IMR-90 (cell line): ENCODE results near the gene PILRA. TPM values are rescaled to one million over a fixed set of nuclear protein-coding genes. Genes with fewer than 3 reads are reported as not detected.

Experiments
- ATAC-seq: fragments of 200-7000 bp; cut with Tn5 transposase; 2 replicates; pipeline ENCODE4 v1.9.1; 2020; ENCODE audit warnings: low read depth, mild to moderate bottlenecking, moderate library complexity
- BruUV-seq: library from RNA; stranded (reverse); fragments of 400-500 nt; replicated peaks from 2 replicates; lab custom pipeline; 2021; lab: Mats Ljungman, UMichigan
- CTCF ChIA-PET: fragments of 300-600 bp; formaldehyde crosslinking; extraction: SDS; loops from one replicate; lab custom pipeline; 2021; ENCODE audit warnings: antibody characterized with exemption; lab: Yijun Ruan, JAX
- POLR2A ChIA-PET: fragments of 300-600 bp; sonication (Branson Sonifier 250); formaldehyde crosslinking; loops from one replicate; lab custom pipeline; 2022; ENCODE audit warnings: antibody characterized with exemption; ENCODE audit not compliant: unreplicated experiment; lab: Charles Lee
- DNase-seq: peaks from one replicate; pipeline ENCODE4 v3.0.0; 2013
- H2AFZ ChIP-seq: replicated peaks from 2 replicates; pipeline ENCODE3; 2013; ENCODE audit warnings: low read length, mild to moderate bottlenecking; ENCODE audit not compliant: poor library complexity
- H2AK5ac ChIP-seq: 2 replicates; pipeline ENCODE4 v1.6.1; 2013; ENCODE audit warnings: low read depth, low read length, inconsistent platforms
- H2AK9ac ChIP-seq: replicated peaks from 2 replicates; pipeline ENCODE3; 2013; ENCODE audit warnings: mild to moderate bottlenecking, low read depth, low read length, moderate library complexity; ENCODE audit not compliant: poor library complexity
- H2BK120ac ChIP-seq: 2 replicates; pipeline ENCODE4 v1.6.1; 2013; ENCODE audit warnings: low read depth, low read length, inconsistent platforms
- H2BK15ac ChIP-seq: 3 replicates; pipeline ENCODE4 v1.6.1; 2013; ENCODE audit warnings: low read depth, low read length, inconsistent platforms
- H2BK20ac ChIP-seq: 2 replicates; pipeline ENCODE4 v1.6.1; 2013; ENCODE audit warnings: low read depth, mild to moderate bottlenecking, inconsistent platforms, low read length, moderate library complexity
- H2BK5ac ChIP-seq: 2 replicates; pipeline ENCODE4 v1.6.1; 2013; ENCODE audit warnings: mild to moderate bottlenecking, low read depth, low read length, inconsistent platforms; ENCODE audit not compliant: poor library complexity, severe bottlenecking
- H3K14ac ChIP-seq: replicated peaks from 2 replicates; pipeline ENCODE4 v1.6.1; 2013; ENCODE audit warnings: low read depth, low read length, inconsistent platforms
- H3K18ac ChIP-seq: 2 replicates; pipeline ENCODE4 v1.6.1; 2013; ENCODE audit warnings: low read depth, low read length, control low read depth
- H3K23ac ChIP-seq: 2 replicates; pipeline ENCODE4 v1.6.1; 2013; ENCODE audit warnings: low read depth, low read length, inconsistent platforms
- H3K27ac ChIP-seq: 2 replicates; pipeline ENCODE4 v1.5.1; 2013; ENCODE audit warnings: mild to moderate bottlenecking, control low read depth, low read length; ENCODE audit not compliant: insufficient read depth
- H3K27me3 ChIP-seq: 2 replicates; pipeline ENCODE4 v1.6.1; 2013; ENCODE audit warnings: low read length; ENCODE audit not compliant: control insufficient read depth, insufficient read depth
- H3K36me3 ChIP-seq: 2 replicates; pipeline ENCODE4 v1.6.1; 2013; ENCODE audit warnings: low read length, mixed read lengths; ENCODE audit not compliant: control insufficient read depth, insufficient read depth
- H3K4ac ChIP-seq: 2 replicates; pipeline ENCODE4 v1.6.1; 2013; ENCODE audit warnings: low read depth, low read length, inconsistent platforms
- H3K4me1 ChIP-seq: 2 replicates; pipeline ENCODE4 v1.6.1; 2013; ENCODE audit warnings: low read length, mixed read lengths; ENCODE audit not compliant: control insufficient read depth, insufficient read depth
- H3K4me2 ChIP-seq: 2 replicates; pipeline ENCODE4 v1.6.1; 2013; ENCODE audit warnings: low read depth, mild to moderate bottlenecking, control low read depth, low read length, moderate library complexity
- H3K4me3 ChIP-seq: 2 replicates; pipeline ENCODE4 v1.5.1; 2013; ENCODE audit warnings: low read depth, mild to moderate bottlenecking, control low read depth, low read length, moderate library complexity; ENCODE audit not compliant: insufficient read depth
- H3K56ac ChIP-seq: 2 replicates; pipeline ENCODE4 v1.6.1; 2013; ENCODE audit warnings: low read length, inconsistent platforms; ENCODE audit not compliant: insufficient read depth; ENCODE audit errors: extremely low read depth
- H3K79me1 ChIP-seq, 2 experiments: 2 replicates each; pipeline ENCODE4 v1.6.1; 2013; ENCODE audit warnings: low read length in 2 of 2, inconsistent platforms in 1 of 2, low read depth in 1 of 2
- H3K9ac ChIP-seq: 2 replicates; pipeline ENCODE4 v1.6.1; 2013; ENCODE audit warnings: low read depth, low read length, control low read depth
- H3K9me1 ChIP-seq: 2 replicates; pipeline ENCODE4 v1.6.1; 2013; ENCODE audit warnings: low read length, inconsistent platforms; ENCODE audit not compliant: insufficient read depth
- H3K9me3 ChIP-seq: 2 replicates; pipeline ENCODE4 v1.6.1; 2013; ENCODE audit warnings: low read length; ENCODE audit not compliant: control insufficient read depth, insufficient read depth
- H4K20me1 ChIP-seq: 2 replicates; pipeline ENCODE4 v1.6.1; 2013; ENCODE audit warnings: low read length, inconsistent platforms; ENCODE audit not compliant: insufficient read depth
- H4K5ac ChIP-seq: 2 replicates; pipeline ENCODE4 v1.6.1; 2013; ENCODE audit warnings: mild to moderate bottlenecking, low read depth, low read length, control low read depth
- H4K8ac ChIP-seq, 2 experiments: 2 replicates each; pipeline ENCODE4 v1.6.1; 2013; ENCODE audit warnings: low read depth in 2 of 2, low read length in 2 of 2, control low read depth in 1 of 2, inconsistent platforms in 1 of 2
- H4K91ac ChIP-seq: 2 replicates; pipeline ENCODE4 v1.6.1; 2013; ENCODE audit warnings: low read depth, low read length, inconsistent platforms; ENCODE audit not compliant: insufficient read depth
- CEBPB ChIP-seq: IDR thresholded peaks from 2 replicates; pipeline ENCODE4 v1.6.1; 2012; ENCODE audit warnings: low read depth, low read length, improper control_type of control experiment
- CTCF ChIP-seq: conservative IDR thresholded peaks from 2 replicates; pipeline ENCODE4 v1.5.1; 2012; ENCODE audit warnings: mild to moderate bottlenecking, low read depth, low read length, improper control_type of control experiment
- MAFK ChIP-seq: IDR thresholded peaks from 2 replicates; pipeline ENCODE4 v1.6.1; 2012; ENCODE audit warnings: low read depth, low read length, improper control_type of control experiment
- MAZ ChIP-seq: IDR thresholded peaks from 2 replicates; pipeline ENCODE4 v1.6.1; 2012; ENCODE audit warnings: low read depth, mild to moderate bottlenecking, low read length, improper control_type of control experiment, moderate library complexity, borderline replicate concordance
- MXI1 ChIP-seq: IDR thresholded peaks from 2 replicates; pipeline ENCODE4 v1.6.1; 2012; ENCODE audit warnings: low read depth, mild to moderate bottlenecking, low read length, moderate library complexity, borderline replicate concordance
- NFE2L2 ChIP-seq: fragments of 150-350 bp; IDR thresholded peaks from 2 replicates; pipeline ENCODE4 v1.6.1; 2016; ENCODE audit warnings: low read depth, mild to moderate bottlenecking, low read length
- POLR2A ChIP-seq: IDR thresholded peaks from 2 replicates; pipeline ENCODE4 v1.6.1; 2012; ENCODE audit warnings: mild to moderate bottlenecking, low read depth, low read length
- SMC3 ChIP-seq: fragments of 150-350 bp; IDR thresholded peaks from 2 replicates; pipeline ENCODE4 v1.6.1; 2016; ENCODE audit warnings: low read depth, mild to moderate bottlenecking, antibody characterized with exemption, low read length, moderate library complexity
- dilution Hi-C: fragments of 300-500 bp; cut with HindIII; formaldehyde crosslinking; loops from one replicate; pipeline ENCODE4 v1.14.3; 2018; ENCODE audit warnings: low sequenced_read_pairs; ENCODE audit not compliant: unreplicated experiment
- in situ Hi-C: fragments of 300-500 bp; cut with MboI; formaldehyde crosslinking; loops from 3 replicates; pipeline ENCODE4 v1.14.3; 2019; ENCODE audit warnings: low sequenced_read_pairs, inconsistent platforms, mixed read lengths
- intact Hi-C: fragments of 100-400 bp; cut with micrococcal nuclease; formaldehyde crosslinking; loops from 2 replicates; pipeline ENCODE4 v1.10.0; 2022
- polyA plus RNA-seq, 3 experiments: library from polyadenylated mRNA; depleted of rRNA; stranded (reverse); fragments of >200 nt; gene quantifications; 2 replicates each; pipeline ENCODE4 v1.2.3, GENCODE V29; 2012; ENCODE audit warnings: low replicate concordance in 1 of 3
- total RNA-seq: library from RNA; depleted of rRNA; stranded (reverse); fragments of >200 nt; gene quantifications from 2 replicates; pipeline ENCODE4 v1.2.3, GENCODE V29; 2012

PILRA gene
- total and polyA plus RNA-seq, 2 of the 4 experiments (the other 2 are of a cell fraction) = 0.56 TPM; not detected in 1

- peaks cover 56% of the 10 kb centered on the region for H3K36me3 ChIP-seq
- no peak overlapping the region for H4K5ac ChIP-seq
- peaks cover 16 to 28% of the 10 kb centered on the region in 2 experiments; a peak in 3 of 4 replicates for H3K79me1 ChIP-seq
- no peak overlapping the region for H2BK5ac ChIP-seq
- peaks cover 4% of the 10 kb centered on the region for H4K20me1 ChIP-seq
- no peak overlapping the region for H3K4ac ChIP-seq
- dilution Hi-C loops (no loop called here), in situ Hi-C loops (loop anchor here (10.0 kb wide), 1 partner anchor 214 kb away; no protein-coding TSS in a partner anchor), intact Hi-C loops (no loop called here)
- no peak overlapping the region for H3K56ac ChIP-seq
- no peak for DNase-seq
- H2AK9ac ChIP-seq = no peak overlapping the region
- no TSS peak for BruUV-seq
- H2BK120ac ChIP-seq = no peak overlapping the region
- H4K91ac ChIP-seq = no peak overlapping the region
- H3K23ac ChIP-seq = no peak overlapping the region
- H3K9me3 ChIP-seq = no peaks in the 10 kb centered on the region
- no peaks in the 10 kb centered on the region for H3K9me1 ChIP-seq
- no peak for ATAC-seq
- H4K8ac ChIP-seq = no peak overlapping the region
- H3K4me3 ChIP-seq = no peak overlapping the region
- no peak overlapping the region for H2BK15ac ChIP-seq
- H3K27me3 ChIP-seq = no peaks in the 10 kb centered on the region
- no peak overlapping the region for H3K14ac ChIP-seq
- H3K9ac ChIP-seq = no peak overlapping the region
- no peak overlapping the region for H3K27ac ChIP-seq
- no peak overlapping the region for H2AFZ ChIP-seq
- no peak overlapping the region for H2BK20ac ChIP-seq
- ChIA-PET CTCF (interaction anchor here (0.6 kb wide), 1 partner anchor 98 kb away, joined by 3 read pairs; no protein-coding TSS in a partner anchor), POLR2A (no interaction called here)
- no peak overlapping the region for H2AK5ac ChIP-seq
- no peak for TF ChIP-seq CTCF
- no peak for TF ChIP-seq POLR2A
- TF ChIP-seq SMC3 = no peak
- no peak for TF ChIP-seq MXI1
- TF ChIP-seq MAZ = no peak
- no peak for TF ChIP-seq CEBPB
- no peak for TF ChIP-seq MAFK
- TF ChIP-seq NFE2L2 = no peak
- H3K18ac ChIP-seq = no peak overlapping the region
- H3K4me1 ChIP-seq = peaks cover 4% of the 10 kb centered on the region
- no peak overlapping the region for H3K4me2 ChIP-seq
These were observed 24.5 kb upstream of the PILRA start for GRCh38 chr7:100348805-100349204.
